ENCODE results near the gene DQX1.

Gene DQX1

GRCh38 chr2:74530239-74531187 is 4.5 kb upstream of the DQX1 start:
- peak in 1 of 3 experiments; percentile 46 for DNase-seq (ENCODE audit: low read depth in 3 of 3)

GRCh38 chr2:74529357-74530238 is 3.6 kb upstream of the DQX1 start, which contains the start of the genes AUP1 and HTRA2:
AUP1 (minus strand) TSS chr2:74529706; CDS start chr2:74529629, 77 bp downstream.
HTRA2 (plus strand) TSS chr2:74529933; CDS start chr2:74530007, 74 bp downstream.
- peak; percentile 84 to 96 (median 87) for DNase-seq (ENCODE audit: low read depth in 3 of 3)

GRCh38 chr2:74528600-74529356 is 2.7 kb upstream of the DQX1 start:
- DNase-seq (ENCODE audit: low read depth in 3 of 3): no peak

GRCh38 chr2:74527741-74528140 is 1.7 kb upstream of the DQX1 start:
- no peak for DNase-seq (ENCODE audit: low read depth in 3 of 3)

- no peak for DNase-seq (ENCODE audit: low read depth in 3 of 3)
Observed at GRCh38 chr2:74526649-74527230, 709 bp upstream of the DQX1 start.

- no peak for DNase-seq (ENCODE audit: low read depth in 3 of 3)
Observed at GRCh38 chr2:74524955-74525716, 895 bp downstream of the DQX1 start.

GRCh38 chr2:74524005-74524404 is 2.0 kb downstream of the DQX1 start:
- DNase-seq (ENCODE audit: low read depth in 3 of 3): no peak

- no peak for DNase-seq (ENCODE audit: low read depth in 3 of 3)
Observed at GRCh38 chr2:74522516-74522915, 3.5 kb downstream of the DQX1 start.

GRCh38 chr2:74516650-74517049 is 9.4 kb downstream of the DQX1 start:
- no peak for DNase-seq (ENCODE audit: low read depth in 3 of 3)

GRCh38 chr2:74515981-74516633 is 9.9 kb downstream of the DQX1 start:
- peak in 2 of 3 experiments; percentile 68 to 78 for DNase-seq (ENCODE audit: low read depth in 3 of 3)

- no peak for DNase-seq (ENCODE audit: low read depth in 3 of 3)
Observed at GRCh38 chr2:74515271-74515980, 10.6 kb downstream of the DQX1 start.

- DNase-seq (ENCODE audit: low read depth in 3 of 3): no peak
Observed at GRCh38 chr2:74514368-74515270, 11.4 kb downstream of the DQX1 start, which contains the start of gene TLX2. TLX2 (plus strand) TSS chr2:74514450; CDS start chr2:74514807, 357 bp downstream.

GRCh38 chr2:74513605-74514367 is 12.2 kb downstream of the DQX1 start:
- no peak for DNase-seq (ENCODE audit: low read depth in 3 of 3)

GRCh38 chr2:74512744-74513604 is 13.1 kb downstream of the DQX1 start:
- DNase-seq (ENCODE audit: low read depth in 3 of 3): no peak

- no peak for DNase-seq (ENCODE audit: low read depth in 3 of 3)
Observed at GRCh38 chr2:74511104-74511989, 14.7 kb downstream of the DQX1 start.
